ENCODE data around the gene NCK2. TPM values are rescaled to one million over a fixed set of nuclear protein-coding genes. Genes with fewer than 3 reads are reported as not detected.

The NCK2 gene
- total RNA-seq, 4 donors from 2014 or later = 46.0 to 62.6 (median 55.3) TPM

DNA sequence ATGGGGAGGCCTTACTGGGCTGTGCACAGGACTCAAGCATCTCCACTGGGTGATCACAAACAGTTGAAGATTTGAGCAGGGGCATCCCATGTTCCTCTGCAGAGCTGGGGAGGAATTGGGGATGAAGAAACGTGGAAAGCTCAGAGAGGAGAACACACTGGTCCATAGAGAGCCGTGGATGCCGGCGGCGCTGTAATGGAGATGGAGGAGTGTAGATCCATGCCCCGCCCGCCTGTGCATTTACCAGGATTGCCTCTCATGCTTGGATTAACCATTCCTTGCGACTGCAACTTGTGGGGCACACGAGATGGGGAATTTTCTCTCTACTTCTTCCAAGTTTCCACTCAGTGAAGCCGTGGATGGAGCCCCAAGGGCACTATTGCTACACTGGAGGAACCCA is 115.9 kb downstream of the NCK2 start:
- intact Hi-C loops (cut with DNase I) = no loop called here
- TF ChIP-seq, protein P1, sequence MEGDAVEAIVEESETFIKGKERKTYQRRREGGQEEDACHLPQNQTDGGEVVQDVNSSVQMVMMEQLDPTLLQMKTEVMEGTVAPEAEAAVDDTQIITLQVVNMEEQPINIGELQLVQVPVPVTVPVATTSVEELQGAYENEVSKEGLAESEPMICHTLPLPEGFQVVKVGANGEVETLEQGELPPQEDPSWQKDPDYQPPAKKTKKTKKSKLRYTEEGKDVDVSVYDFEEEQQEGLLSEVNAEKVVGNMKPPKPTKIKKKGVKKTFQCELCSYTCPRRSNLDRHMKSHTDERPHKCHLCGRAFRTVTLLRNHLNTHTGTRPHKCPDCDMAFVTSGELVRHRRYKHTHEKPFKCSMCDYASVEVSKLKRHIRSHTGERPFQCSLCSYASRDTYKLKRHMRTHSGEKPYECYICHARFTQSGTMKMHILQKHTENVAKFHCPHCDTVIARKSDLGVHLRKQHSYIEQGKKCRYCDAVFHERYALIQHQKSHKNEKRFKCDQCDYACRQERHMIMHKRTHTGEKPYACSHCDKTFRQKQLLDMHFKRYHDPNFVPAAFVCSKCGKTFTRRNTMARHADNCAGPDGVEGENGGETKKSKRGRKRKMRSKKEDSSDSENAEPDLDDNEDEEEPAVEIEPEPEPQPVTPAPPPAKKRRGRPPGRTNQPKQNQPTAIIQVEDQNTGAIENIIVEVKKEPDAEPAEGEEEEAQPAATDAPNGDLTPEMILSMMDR (IDR thresholded peaks at IDR 0.05) = no peak
- no peak for TF ChIP-seq POLR2A (IDR thresholded peaks at IDR 0.05)
- Histone ChIP-seq H3K36me3 (no peaks in the 10 kb centered on the region), H3K27ac (no peak overlapping the region), H3K4me3 (replicated peaks in 1 of 3) (no peak overlapping the region), H3K9me3 (no peaks in the 10 kb centered on the region), H3K4me1 (peaks cover 6 to 7% of the 10 kb centered on the region in 2 donors), H3K27me3 (no peaks in the 10 kb centered on the region)
- 95 to 96% methylated on average over 10 of the region's 10 CpGs for WGBS, 2 donors
- DNase-seq = no peak

DNA sequence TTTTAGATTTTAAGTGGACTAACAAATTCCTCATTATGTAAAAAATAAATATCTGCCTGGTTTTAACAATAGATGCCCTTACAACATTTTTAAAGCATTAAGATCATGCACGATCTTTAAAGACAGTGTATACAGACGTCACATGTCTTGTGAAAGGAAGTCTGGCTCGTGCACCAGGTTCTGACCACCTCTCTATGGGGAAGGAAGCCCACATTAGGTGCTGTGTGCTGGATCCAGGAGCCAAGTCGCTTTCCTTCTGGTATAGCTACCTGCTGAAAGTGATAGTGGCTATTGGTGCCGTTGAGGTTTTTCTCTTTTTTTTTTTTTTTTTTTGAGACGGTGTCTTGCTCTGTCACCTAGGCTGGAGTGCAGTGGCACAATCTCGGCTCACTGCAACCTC is 116.5 kb downstream of the NCK2 start:
- Histone ChIP-seq H3K36me3 (no peaks in the 10 kb centered on the region), H3K4me3 (replicated peaks in 1 of 3) (no peak overlapping the region), H3K27me3 (no peaks in the 10 kb centered on the region), H3K27ac (no peak overlapping the region), H3K9me3 (no peaks in the 10 kb centered on the region), H3K4me1 (peaks cover 10 to 12% of the 10 kb centered on the region in 2 donors)
- DNase-seq = no peak
- WGBS, 2 donors = 64 to 95% methylated on average over 7 of the region's 7 CpGs
- intact Hi-C loops (cut with DNase I) = no loop called here
- TF ChIP-seq POLR2A (IDR thresholded peaks at IDR 0.05) = no peak
- TF ChIP-seq, protein P1 (IDR thresholded peaks at IDR 0.05) = no peak

DNA sequence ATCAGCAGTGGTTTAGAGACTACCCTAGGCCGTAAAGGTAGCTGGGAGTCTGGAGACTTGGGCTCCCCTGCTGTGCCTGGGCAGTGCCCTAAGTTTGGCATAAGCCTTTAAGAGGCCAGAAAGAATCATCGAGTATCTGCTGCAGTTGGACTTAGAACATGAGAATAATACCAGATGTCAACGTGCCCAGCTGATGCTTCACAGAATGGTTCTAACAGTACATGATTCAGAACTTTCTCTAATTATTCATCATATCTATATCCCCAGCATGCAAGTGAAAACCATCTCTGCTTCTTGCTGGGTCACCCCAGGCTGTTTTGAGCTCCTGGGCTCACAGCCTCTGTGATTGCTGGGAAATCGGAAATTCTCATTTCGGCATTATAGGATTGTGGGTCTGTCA is 118.1 kb downstream of the NCK2 start:
- H3K27me3 ChIP-seq = no peaks in the 10 kb centered on the region
- intact Hi-C loops (cut with DNase I) = no loop called here
- no peak for DNase-seq
- H3K9me3 ChIP-seq = no peaks in the 10 kb centered on the region
- H3K36me3 ChIP-seq = no peaks in the 10 kb centered on the region
- H3K4me3 ChIP-seq (replicated peaks in 1 of 3) = no peak overlapping the region
- peaks cover 25 to 29% of the 10 kb centered on the region in 2 donors for H3K4me1 ChIP-seq
- H3K27ac ChIP-seq = no peak overlapping the region
- no peak for TF ChIP-seq POLR2A (IDR thresholded peaks at IDR 0.05)
- TF ChIP-seq, protein P1 (IDR thresholded peaks at IDR 0.05) = no peak
- WGBS, 2 donors = 89 to 90% methylated on average over 5 of the region's 5 CpGs

DNA sequence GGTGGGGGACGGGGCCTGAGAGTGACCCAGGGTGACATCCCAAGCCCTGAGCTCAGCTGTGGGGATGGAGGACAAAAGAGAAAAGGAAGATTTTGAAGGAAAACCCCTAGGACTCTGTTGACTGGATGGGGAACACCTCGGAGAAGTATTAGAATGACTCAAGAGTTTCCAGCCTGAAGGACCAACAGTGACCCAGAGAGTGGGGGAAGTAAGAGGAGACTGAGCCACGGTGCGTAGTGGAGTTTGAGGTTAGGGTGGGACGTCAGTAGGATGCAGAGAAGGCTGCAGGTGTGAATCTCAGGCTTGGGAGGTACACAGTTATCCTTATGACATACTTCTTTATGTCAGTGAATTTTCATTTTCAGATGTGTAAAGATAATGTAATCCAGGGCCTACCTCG is 119.5 kb downstream of the NCK2 start:
- H3K4me1 ChIP-seq = peaks cover 30 to 39% of the 10 kb centered on the region in 2 donors
- H3K9me3 ChIP-seq = no peaks in the 10 kb centered on the region
- H3K27me3 ChIP-seq = no peaks in the 10 kb centered on the region
- 88 to 89% methylated on average over 6 of the region's 6 CpGs for WGBS, 2 donors
- no peak overlapping the region for H3K27ac ChIP-seq
- no peaks in the 10 kb centered on the region for H3K36me3 ChIP-seq
- no peak for DNase-seq
- no peak for TF ChIP-seq POLR2A (IDR thresholded peaks at IDR 0.05)
- TF ChIP-seq, protein P1 (IDR thresholded peaks at IDR 0.05) = no peak
- intact Hi-C loops (cut with DNase I) = no loop called here
- H3K4me3 ChIP-seq (replicated peaks in 1 of 3) = no peak overlapping the region

DNA sequence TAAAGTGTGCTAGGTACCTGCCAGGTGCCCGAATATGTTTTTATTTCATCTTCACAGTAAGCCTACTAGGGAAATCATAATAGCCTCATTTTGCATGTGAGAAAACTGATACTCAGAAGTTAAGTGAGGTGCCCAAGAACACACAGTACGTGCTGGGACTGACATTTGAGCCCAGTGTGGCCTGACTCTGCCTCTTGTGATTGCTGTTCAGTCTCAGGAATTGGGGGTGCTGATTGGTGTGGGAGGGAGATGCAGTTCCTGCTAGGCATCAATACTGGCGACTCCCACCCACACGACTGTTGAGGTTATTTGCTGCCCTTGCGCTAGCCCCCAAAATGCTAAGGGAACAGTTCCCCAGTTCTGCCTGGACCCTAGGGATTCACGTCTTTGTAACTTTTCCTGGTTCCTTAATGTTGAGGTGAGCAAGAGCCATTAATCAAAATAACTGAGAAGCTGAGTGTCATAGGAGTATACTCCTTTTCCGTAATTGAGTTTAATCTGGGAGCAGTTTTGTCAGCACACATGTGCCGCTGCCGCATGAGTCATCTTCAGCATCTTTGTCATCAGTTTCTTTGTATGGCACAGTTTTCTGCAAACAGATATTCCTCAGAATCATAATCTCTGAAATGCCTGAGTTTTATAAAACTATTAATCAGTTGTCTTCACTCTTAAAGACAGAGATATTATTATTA is 120.7 kb downstream of the NCK2 start:
- intact Hi-C loops (cut with DNase I) = no loop called here
- WGBS, 2 donors = 77 to 84% methylated on average over 6 to 9 of the region's 9 CpGs
- Histone ChIP-seq H3K4me1 (peaks cover 30 to 39% of the 10 kb centered on the region in 2 donors), H3K9me3 (no peaks in the 10 kb centered on the region), H3K27ac (no peak overlapping the region), H3K4me3 (replicated peaks in 1 of 3) (no peak overlapping the region), H3K27me3 (no peaks in the 10 kb centered on the region), H3K36me3 (no peaks in the 10 kb centered on the region)
- DNase-seq = no peak
- no peak for TF ChIP-seq POLR2A (IDR thresholded peaks at IDR 0.05)
- TF ChIP-seq, protein P1 (IDR thresholded peaks at IDR 0.05) = no peak

Data from thyroid gland (tissue), 4 donors.